HTR-8/SVneo (cell line): Measurements from ENCODE around the gene CCDC178.
"Not testable (repeated sequence)": the region's sequence is repeated elsewhere in the genome, so short reads cannot be mapped to it uniquely, and the experiment has no call there.

Experiments
- DNase-seq: peaks from one replicate; pipeline ENCODE4 v3.0.0; 2011; ENCODE audit warnings: low spot score, mixed read lengths; ENCODE audit not compliant: insufficient read length
- FAIRE-seq: peaks from 2 replicates; lab custom pipeline; 2011; peaks lifted over from hg19 to GRCh38; lab: Jason Lieb, UNC

The CCDC178 gene

GRCh38 chr18:33440060-33441043 is at the start of gene CCDC178:
TSS of gene CCDC178 (minus strand) at chr18:33440721. CDS start at chr18:33412088, 28,633 bp downstream.
- no peak for DNase-seq
- FAIRE-seq: no peak

- FAIRE-seq: no peak
- DNase-seq: no peak
Measured at GRCh38 chr18:33483908-33484307, 43.4 kb upstream of the CCDC178 start.

DNA sequence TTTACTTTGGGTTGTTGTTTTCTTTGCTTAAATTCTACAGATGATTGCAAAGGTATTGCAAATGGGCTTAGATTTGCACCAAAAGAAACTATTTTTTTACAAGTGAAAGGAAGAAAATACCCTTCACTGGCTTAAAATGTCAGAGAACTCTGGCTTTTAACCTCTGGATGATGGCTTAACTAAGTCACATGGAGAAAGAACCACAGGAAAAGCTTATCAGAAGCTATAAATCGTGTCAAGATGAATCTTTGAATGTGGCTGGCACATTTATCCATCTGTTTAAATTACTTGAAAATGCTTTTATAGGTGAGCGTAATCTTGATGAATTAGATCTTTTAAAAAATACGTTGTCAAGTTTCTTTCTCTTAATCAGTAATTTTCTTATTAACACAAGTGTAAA is 32.0 kb upstream of the CCDC178 start:
- DNase-seq (no peak), FAIRE-seq (no peak)

DNA sequence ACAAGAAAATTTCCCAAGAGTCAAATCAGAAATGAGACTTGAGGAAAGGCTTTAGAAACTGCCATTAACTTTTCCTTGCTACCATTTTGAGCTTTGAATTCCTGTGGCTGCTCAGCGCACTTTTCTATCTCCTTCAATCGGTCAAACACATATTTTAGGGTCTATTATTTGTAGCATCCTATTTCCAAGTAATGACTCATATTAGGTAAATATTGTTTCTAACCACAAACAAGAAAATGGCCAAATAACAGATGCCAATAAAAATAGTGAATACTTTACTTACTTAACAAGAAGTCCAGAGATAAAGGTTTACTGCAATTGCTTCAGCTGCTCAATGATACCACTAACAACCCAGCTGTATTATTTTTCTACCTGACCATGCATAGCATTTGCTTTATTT is 29.7 kb upstream of the CCDC178 start:
- DNase-seq: no peak

GRCh38 chr18:33469699-33470098 is 29.2 kb upstream of the CCDC178 start:
- DNase-seq: no peak
- no peak for FAIRE-seq

More for the DNA sequence above, 29.7 kb upstream of the CCDC178 start:
- FAIRE-seq: no peak

DNA sequence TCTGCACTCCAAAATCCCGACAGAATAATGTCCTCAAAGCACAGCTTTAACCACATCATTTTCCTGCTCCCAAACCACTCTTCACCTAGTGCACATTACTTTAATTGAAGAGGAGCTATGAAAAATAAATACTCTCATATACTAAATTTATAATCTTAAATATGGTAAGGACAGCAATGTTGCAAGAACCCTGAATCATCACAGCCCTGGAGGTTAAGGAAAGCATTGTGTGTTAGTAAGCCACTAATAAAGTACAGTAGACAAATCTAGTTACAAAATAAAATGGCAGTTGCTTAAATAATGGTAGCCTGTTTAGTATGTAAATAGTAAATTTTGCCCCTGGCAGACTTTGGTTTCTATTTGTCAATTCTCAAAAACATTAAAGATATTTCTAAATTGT is 27.0 kb upstream of the CCDC178 start:
- FAIRE-seq (no peak), DNase-seq (no peak)

GRCh38 chr18:33466822-33467221 is 26.3 kb upstream of the CCDC178 start:
- no peak for FAIRE-seq
- no peak for DNase-seq

GRCh38 chr18:33460681-33461080 is 20.2 kb upstream of the CCDC178 start:
- DNase-seq (no peak), FAIRE-seq (no peak)

DNA sequence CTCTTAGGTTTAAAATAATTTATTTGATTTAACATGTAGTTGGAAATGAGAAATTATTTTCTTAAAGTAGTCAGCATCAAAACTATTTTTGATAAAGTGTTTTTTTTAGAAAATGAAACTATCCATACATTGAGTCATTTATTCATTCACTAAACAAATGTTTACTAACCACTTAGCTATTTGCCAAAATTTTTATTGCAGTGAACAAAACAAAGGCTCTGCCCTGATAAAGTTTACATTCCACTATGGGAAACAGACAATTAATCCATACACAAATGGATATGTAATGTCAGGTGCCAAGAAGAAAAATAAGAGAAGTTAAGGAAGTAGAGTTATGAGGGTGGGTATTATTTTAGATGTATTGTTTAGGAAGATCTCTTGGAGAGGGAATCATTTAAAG is 19.1 kb upstream of the CCDC178 start:
- DNase-seq: no peak
- no peak for FAIRE-seq

GRCh38 chr18:33446604-33447003 is 6.1 kb upstream of the CCDC178 start:
- DNase-seq (no peak), FAIRE-seq (no peak)

DNA sequence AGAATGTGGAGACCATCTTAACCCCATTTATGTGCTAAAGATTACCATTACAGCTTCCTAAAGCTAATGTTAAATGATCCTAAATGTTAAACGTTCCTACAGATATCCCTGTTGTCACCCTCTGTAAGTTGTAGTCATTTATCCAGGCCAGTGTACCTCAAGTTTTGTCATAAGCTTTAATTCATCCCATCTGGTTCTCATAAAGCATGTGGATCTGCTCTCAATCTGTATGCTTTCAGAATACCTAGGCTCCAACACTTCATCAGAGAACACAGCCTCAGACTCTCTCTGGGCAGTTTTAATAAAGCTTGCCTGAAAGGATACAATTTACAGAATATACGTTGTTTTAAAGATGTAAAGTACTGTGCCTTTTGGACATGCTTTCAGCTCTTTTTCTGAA is 4.2 kb upstream of the CCDC178 start:
- DNase-seq: no peak
- no peak for FAIRE-seq

DNA sequence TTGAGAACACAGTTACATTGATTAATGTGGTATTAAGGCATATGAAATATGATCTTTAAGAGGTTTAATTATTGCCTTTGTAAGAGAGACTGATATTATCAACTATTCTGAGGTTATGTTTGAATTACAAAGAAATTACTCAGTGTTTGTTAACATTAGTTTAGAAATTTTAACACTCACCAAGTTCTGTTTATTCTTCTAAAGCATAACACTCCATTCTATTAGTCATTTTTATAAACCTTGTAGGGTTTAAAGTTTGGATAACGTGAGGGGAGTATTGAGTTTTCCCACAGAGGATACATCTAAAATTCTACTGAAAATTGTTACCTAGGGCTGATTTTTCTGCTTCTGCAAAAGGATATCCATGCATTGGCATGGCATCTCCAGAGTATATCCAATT is 7.7 kb downstream of the CCDC178 start:
- DNase-seq (no peak), FAIRE-seq (no peak)

DNA sequence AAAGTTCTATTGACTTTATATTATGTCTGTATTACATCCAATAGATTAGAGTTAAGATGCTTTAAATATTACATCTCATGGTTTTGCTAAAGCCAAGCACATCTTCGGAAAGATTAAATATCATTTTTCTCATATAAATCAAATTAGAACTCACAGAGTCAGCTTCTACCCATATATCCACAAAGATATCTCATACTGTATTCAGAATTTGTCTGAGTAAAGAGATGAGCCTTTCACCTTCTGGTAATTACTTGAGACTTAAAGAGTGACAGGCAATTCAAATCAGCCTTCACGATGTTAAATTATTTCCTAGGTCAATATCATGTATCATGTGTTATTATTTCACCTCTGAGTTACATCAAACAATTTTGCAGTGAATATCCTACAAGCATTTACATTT is 13.0 kb downstream of the CCDC178 start:
- DNase-seq (no peak), FAIRE-seq (no peak)

GRCh38 chr18:33424266-33424946 is 16.1 kb downstream of the CCDC178 start:
- DNase-seq: no peak
- FAIRE-seq: no peak

DNA sequence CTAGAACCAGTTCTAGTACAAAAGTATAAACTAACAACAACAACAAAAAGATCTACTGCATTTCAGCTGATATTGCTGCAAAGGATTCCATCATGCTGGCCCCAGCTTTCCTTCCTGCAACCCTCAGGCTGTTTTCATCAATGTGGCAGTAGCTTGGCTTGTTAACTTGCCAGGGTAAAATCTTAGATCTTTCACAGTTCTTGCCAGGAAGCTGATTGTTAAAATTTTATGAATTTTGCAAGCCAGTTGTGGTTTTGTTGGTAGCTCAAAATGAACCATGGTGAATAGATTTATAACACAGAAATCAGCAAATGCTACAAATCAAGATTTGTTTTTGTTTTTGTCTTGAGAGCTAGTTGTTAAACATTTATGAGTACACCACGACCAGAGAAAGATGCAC is 19.3 kb downstream of the CCDC178 start:
- no peak for DNase-seq
- FAIRE-seq: no peak

- no peak for FAIRE-seq
Measured at GRCh38 chr18:33404244-33404873, 36.2 kb downstream of the CCDC178 start.

GRCh38 chr18:33398939-33399338 is 41.6 kb downstream of the CCDC178 start:
- DNase-seq, FAIRE-seq: not testable (repeated sequence)

More at GRCh38 chr18:33404244-33404873, 36.2 kb downstream of the CCDC178 start:
- no peak for DNase-seq

- DNase-seq: no peak
- no peak for FAIRE-seq
Measured at GRCh38 chr18:33375829-33376228, 64.7 kb downstream of the CCDC178 start.

DNA sequence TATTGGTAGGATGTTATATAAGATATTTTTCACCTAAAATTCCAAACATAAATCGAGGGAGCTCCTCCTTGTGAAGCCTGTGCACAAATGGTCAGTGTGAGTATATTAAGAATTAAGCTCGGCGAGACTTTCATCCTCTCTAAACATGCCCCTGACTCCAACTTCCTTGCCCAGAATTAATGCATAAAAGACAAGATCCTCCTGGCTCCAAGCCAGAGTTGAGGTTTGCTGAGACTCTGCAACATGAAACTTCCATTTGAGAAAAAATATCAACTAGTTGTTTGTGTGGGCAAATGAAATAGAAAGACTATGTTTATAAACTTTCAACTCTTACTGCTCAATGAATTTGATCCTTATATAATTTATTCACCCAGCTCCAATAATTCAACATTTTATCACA is 68.1 kb downstream of the CCDC178 start:
- no peak for DNase-seq
- no peak for FAIRE-seq

- FAIRE-seq (no peak), DNase-seq (no peak)
Measured at GRCh38 chr18:33369711-33370449, 70.6 kb downstream of the CCDC178 start.
